IPS-18a (cell line): ENCODE measurements around the gene PMCH.
"Not testable (repeated sequence)": the region's sequence is repeated elsewhere in the genome, so short reads cannot be mapped to it uniquely, and the experiment has no call there.

Experiments
- H3K27ac ChIP-seq: one replicate; pipeline ENCODE4 v1.5.1; 2013; ENCODE audit warnings: low read length
- H3K27me3 ChIP-seq: one replicate; pipeline ENCODE4 v1.6.1; 2013; ENCODE audit warnings: mild to moderate bottlenecking, low read length; ENCODE audit not compliant: control insufficient read depth, insufficient read depth
- H3K36me3 ChIP-seq: one replicate; pipeline ENCODE4 v1.6.1; 2013; ENCODE audit warnings: low read depth, low read length; ENCODE audit not compliant: control insufficient read depth
- H3K4me1 ChIP-seq: one replicate; pipeline ENCODE4 v1.6.1; 2013; ENCODE audit warnings: low read depth, low read length; ENCODE audit not compliant: control insufficient read depth
- H3K4me3 ChIP-seq: one replicate; pipeline ENCODE4 v1.5.1; 2013; ENCODE audit warnings: low read length
- H3K9ac ChIP-seq: one replicate; pipeline ENCODE4 v1.6.1; 2013; ENCODE audit warnings: mild to moderate bottlenecking, low read length, moderate library complexity
- H3K9me3 ChIP-seq: one replicate; pipeline ENCODE4 v1.6.1; 2013; ENCODE audit warnings: low read depth, low read length; ENCODE audit not compliant: control insufficient read depth

Gene PMCH

DNA sequence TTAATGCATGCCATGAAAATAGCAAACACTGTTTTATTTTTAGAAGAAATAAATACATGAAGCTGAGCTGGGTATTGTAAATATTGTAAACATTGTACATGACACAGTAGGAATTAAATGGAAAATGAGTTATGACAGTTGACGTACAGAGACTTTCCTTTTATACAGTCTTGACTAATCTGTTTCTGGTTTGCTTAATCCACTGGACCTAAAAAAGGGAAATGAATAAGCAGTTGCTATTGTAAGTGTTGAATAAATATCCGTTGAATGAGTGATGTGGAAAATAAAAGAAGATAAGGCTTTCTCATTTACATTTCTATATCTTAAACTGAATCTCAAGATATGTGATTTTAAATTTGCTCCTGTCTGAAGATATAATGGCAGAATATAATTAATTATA lies 15.0 kb downstream of the PMCH start:
- no peaks in the 10 kb centered on the region for H3K27me3 ChIP-seq
- no peak overlapping the region for H3K9ac ChIP-seq
- H3K4me1 ChIP-seq, result no peaks in the 10 kb centered on the region
- H3K27ac ChIP-seq, result no peak overlapping the region
- H3K36me3 ChIP-seq, result peaks cover 5% of the 10 kb centered on the region
- no peak overlapping the region for H3K4me3 ChIP-seq
- H3K9me3 ChIP-seq, result no peaks in the 10 kb centered on the region

DNA sequence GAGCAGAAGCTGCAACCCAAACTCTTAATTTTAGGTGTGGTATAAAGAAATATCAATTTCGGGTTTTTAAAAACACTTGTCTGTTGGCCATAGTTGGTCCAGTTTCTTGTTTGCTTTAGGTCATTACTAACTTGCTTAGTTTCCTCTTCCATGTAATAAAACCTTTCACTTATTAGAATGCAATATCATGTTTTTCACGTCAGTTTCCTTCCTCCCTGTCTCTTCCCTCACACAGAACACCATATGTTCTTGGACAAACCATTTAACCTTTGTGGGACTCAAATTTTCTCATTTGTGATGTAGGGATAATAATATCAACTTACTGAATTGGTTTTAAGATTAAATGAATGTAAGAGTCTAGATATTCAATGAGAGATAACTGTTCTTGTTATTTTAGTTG lies 22.9 kb downstream of the PMCH start:
- no peaks in the 10 kb centered on the region for H3K27me3 ChIP-seq
- H3K36me3 ChIP-seq, result peaks cover 4% of the 10 kb centered on the region
- no peak overlapping the region for H3K27ac ChIP-seq
- no peak overlapping the region for H3K4me3 ChIP-seq
- no peaks in the 10 kb centered on the region for H3K4me1 ChIP-seq
- no peak overlapping the region for H3K9ac ChIP-seq
- no peaks in the 10 kb centered on the region for H3K9me3 ChIP-seq

DNA sequence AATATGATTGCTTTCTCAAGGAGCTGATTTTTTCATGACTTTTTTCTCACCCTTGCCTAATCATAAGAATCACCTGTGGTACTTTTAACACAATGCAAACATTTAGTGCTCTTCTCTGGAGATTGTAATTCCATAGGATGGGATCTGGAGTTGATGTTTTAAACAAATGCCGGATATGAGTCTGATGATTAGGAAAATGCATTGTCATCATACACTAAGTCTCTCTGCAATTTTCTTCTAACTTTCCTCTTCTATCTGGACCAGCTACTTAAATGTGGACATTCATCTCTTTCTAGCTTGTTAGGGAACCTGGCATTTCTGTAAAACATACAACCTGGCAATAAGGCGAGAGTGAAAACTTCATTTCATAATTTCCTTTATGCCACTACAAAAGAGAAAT lies 23.5 kb downstream of the PMCH start:
- no peaks in the 10 kb centered on the region for H3K4me1 ChIP-seq
- H3K27me3 ChIP-seq, result no peaks in the 10 kb centered on the region
- H3K9me3 ChIP-seq, result no peaks in the 10 kb centered on the region
- H3K27ac ChIP-seq, result no peak overlapping the region
- no peak overlapping the region for H3K4me3 ChIP-seq
- H3K9ac ChIP-seq, result no peak overlapping the region
- H3K36me3 ChIP-seq, result peaks cover 4% of the 10 kb centered on the region

DNA sequence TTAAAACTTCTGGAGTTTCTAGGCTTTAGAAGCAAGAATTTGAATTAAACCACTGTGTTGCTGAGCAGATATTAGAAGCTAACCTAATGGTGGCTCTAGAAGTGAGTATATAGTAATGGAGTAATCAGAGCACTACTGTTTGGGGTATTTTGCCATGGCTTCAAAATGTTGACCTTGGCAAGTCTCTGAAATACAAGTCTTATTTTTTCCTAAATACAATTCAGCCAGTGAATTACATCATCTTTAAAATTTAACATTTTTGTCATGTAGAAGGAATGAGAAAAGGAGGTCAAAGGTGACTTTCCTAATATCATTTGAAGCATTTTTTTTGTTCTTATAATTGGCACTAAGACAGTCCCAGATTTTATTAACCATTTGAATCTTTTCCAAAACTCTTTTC lies 25.2 kb downstream of the PMCH start:
- Histone ChIP-seq H3K4me1 (no peaks in the 10 kb centered on the region), H3K9me3 (no peaks in the 10 kb centered on the region), H3K4me3 (no peak overlapping the region), H3K27me3 (no peaks in the 10 kb centered on the region), H3K27ac (no peak overlapping the region), H3K36me3 (peaks cover 4% of the 10 kb centered on the region), H3K9ac (no peak overlapping the region)

DNA sequence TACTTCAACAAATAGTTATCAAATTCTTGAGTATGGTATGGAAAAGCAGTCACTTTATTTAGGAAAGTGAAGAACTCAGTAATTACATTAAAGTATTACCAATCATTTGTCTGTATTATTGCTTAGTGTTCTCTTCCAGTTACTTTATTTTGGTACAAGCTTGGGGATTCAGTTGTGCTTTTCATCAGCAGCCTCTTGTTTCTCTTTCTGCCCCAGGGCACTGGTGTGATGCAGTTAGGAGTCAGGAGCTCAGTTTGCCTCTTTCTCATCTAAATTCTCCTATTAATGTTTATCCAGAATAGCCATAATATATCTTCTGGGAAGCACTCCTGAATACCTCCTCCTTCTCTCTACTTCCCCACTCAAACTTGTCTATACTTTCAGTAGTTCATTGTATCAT lies 25.7 kb downstream of the PMCH start:
- Histone ChIP-seq H3K27me3 (no peaks in the 10 kb centered on the region), H3K9ac (no peak overlapping the region), H3K4me1 (no peaks in the 10 kb centered on the region), H3K9me3 (no peaks in the 10 kb centered on the region), H3K36me3 (peaks cover 4% of the 10 kb centered on the region), H3K4me3 (no peak overlapping the region), H3K27ac (no peak overlapping the region)

DNA sequence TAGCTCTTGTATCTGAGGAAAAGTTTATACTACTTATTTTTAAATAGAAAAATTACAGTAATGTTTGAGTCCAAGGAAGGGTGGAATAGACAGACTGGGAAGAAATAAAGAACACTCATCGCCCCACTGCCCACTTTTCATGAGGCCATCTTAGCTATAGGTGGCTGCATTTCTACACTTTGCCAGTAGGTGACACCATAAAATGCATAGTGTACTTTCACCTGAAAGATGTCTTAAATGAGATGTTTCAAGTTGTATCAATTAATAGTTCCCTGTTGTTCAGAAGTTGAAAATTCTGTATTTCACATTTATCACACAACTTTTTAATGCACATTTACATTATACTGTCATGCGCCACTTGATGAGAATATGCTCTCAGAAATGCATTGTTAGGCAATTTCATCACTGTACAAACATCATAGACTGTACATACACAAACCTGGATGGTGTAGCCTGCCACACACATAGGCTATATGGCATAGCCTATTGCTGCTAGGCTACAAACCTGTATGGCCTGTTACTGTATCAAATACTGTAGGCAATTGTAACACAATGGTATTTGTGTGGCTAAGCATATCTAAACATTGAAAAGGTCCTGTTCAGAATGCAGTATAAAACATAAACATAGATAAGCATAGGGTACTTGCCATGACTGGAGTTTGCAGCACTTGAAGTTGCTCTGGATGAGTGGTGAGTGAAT lies 27.6 kb downstream of the PMCH start:
- no peak overlapping the region for H3K4me3 ChIP-seq
- no peak overlapping the region for H3K27ac ChIP-seq
- peaks cover 4% of the 10 kb centered on the region for H3K36me3 ChIP-seq

DNA sequence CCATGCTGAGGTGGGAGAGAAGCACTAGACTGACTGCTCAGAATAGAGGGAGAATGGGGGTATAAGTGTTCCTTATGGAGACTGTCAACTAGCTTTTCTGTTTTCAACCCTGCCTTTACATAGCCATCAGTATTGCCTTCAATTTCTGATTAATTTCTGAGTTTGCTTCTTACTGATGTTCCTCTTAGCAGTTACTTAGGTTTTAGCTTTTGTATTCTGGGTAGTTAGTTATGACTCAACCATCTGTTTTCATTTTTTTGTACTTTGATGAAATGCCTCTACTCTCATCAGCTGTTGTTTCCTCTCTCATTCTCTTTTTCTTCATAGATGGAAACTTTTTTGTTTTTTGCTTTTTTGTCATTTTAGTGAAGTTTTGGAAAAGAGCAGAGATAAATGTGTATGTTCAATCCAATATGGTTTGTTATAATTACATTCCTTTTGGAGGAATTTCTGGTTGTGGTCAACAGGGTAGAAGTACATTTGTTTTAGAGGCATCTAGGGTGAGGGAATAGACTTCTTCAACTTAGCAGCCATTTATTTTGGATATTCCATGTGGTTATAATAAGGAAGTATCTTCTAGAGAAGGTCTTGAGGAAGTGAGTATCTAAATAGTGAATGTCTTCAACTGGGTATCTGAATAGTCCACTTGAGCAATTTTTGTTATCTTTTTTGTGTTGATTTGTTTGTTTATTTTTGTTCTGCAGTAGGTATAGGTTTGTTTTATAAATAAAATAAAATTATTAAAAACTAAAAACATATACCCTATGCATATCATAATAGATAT lies 29.6 kb downstream of the PMCH start:
- H3K9me3 ChIP-seq, result no peaks in the 10 kb centered on the region
- H3K4me1 ChIP-seq, result no peaks in the 10 kb centered on the region
- H3K27me3 ChIP-seq, result no peaks in the 10 kb centered on the region
- H3K9ac ChIP-seq, result no peak overlapping the region
- no peak overlapping the region for H3K27ac ChIP-seq
- H3K4me3 ChIP-seq, result no peak overlapping the region
- peaks cover 4% of the 10 kb centered on the region for H3K36me3 ChIP-seq

More for the DNA sequence above, 27.6 kb downstream of the PMCH start:
- no peaks in the 10 kb centered on the region for H3K27me3 ChIP-seq
- no peaks in the 10 kb centered on the region for H3K4me1 ChIP-seq
- H3K9ac ChIP-seq, result no peak overlapping the region
- H3K9me3 ChIP-seq, result no peaks in the 10 kb centered on the region

DNA sequence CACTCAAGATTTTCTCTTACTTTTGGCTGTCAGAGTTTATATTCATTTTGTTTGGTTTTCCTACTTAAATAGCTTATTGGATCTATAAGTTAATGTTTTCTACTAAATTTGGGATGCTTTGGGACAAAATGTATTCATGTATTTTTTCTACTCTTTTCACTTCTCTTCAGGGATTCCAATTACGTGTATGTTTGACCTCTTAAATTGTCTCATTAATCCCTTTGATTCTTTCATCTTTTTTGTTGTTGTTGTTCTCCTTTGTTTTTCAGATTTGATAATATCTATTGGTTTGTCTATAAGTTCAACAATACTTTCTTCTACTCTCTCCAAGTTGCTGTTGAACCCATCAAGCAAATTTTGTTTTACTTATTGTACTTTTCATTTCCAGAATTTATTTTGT lies 34.2 kb downstream of the PMCH start:
- no peak overlapping the region for H3K9ac ChIP-seq
- H3K4me1 ChIP-seq, result no peaks in the 10 kb centered on the region
- H3K27ac ChIP-seq, result no peak overlapping the region
- H3K27me3 ChIP-seq, result no peaks in the 10 kb centered on the region
- no peaks in the 10 kb centered on the region for H3K36me3 ChIP-seq
- no peak overlapping the region for H3K4me3 ChIP-seq
- no peaks in the 10 kb centered on the region for H3K9me3 ChIP-seq

DNA sequence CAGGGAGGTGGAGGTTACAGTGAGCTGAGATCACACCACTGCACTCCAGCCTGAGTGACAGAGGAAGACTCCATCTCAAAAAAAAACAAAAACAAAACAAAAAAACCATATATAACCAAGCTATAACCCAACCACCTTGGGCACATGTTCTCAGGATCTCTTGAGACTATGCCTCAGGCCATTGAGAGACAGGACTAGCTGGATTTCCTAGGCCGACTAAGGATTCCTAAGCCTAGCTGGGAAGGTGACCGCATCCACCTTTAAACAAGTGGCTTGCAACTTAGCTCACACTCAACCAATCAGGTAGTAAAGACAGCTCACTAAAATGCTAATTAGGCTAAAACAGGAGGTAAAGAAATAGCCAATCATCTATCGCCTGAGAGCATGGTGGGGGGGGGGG lies 42.4 kb downstream of the PMCH start:
- not testable (repeated sequence) for H3K9me3 ChIP-seq, H3K4me1 ChIP-seq, H3K36me3 ChIP-seq, H3K27me3 ChIP-seq, H3K4me3 ChIP-seq, H3K9ac ChIP-seq, H3K27ac ChIP-seq

DNA sequence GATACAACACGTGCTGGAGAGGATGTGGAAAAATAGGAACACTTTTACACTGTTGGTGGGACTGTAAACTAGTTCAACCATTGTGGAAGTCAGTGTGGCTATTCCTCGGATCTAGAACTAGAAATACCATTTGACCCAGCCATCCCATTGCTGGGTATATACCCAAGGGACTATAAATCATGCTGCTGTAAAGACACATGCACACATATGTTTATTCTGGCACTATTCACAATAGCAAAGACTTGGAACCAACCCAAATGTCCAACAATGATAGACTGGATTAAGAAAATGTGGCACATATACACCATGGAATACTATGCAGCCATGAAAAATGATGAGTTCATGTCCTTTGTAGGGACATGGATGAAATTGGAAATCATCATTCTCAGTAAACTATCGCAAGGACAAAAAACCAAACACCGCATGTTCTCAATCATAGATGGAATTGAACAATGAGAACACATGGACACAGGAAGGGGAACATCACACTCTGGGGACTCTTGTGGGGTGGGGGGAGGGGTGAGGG lies 50.5 kb downstream of the PMCH start:
- H3K4me3 ChIP-seq, H3K27ac ChIP-seq, H3K9me3 ChIP-seq, H3K4me1 ChIP-seq, H3K27me3 ChIP-seq, H3K9ac ChIP-seq, H3K36me3 ChIP-seq: not testable (repeated sequence)
